HT1080 (cell line): ENCODE data around the gene RIT2. TPM values are rescaled to one million over a fixed set of nuclear protein-coding genes. Genes with fewer than 3 reads are reported as not detected.
"Not testable (repeated sequence)": the region's sequence is repeated elsewhere in the genome, so short reads cannot be mapped to it uniquely, and the experiment has no call there.

Experiments used
- DNase-seq: peaks from one replicate; pipeline ENCODE4 v3.0.0-alpha.2; 2015; ENCODE audit warnings: low read depth
- total RNA-seq: library from RNA; depleted of rRNA; stranded (reverse); fragments of >200 nt; shearing (Covaris generic); gene quantifications from 2 replicates; pipeline ENCODE4 v1.2.3, GENCODE V29; 2014

RIT2 gene
- total RNA-seq, 1 experiment from 2014 or later = not detected

DNA sequence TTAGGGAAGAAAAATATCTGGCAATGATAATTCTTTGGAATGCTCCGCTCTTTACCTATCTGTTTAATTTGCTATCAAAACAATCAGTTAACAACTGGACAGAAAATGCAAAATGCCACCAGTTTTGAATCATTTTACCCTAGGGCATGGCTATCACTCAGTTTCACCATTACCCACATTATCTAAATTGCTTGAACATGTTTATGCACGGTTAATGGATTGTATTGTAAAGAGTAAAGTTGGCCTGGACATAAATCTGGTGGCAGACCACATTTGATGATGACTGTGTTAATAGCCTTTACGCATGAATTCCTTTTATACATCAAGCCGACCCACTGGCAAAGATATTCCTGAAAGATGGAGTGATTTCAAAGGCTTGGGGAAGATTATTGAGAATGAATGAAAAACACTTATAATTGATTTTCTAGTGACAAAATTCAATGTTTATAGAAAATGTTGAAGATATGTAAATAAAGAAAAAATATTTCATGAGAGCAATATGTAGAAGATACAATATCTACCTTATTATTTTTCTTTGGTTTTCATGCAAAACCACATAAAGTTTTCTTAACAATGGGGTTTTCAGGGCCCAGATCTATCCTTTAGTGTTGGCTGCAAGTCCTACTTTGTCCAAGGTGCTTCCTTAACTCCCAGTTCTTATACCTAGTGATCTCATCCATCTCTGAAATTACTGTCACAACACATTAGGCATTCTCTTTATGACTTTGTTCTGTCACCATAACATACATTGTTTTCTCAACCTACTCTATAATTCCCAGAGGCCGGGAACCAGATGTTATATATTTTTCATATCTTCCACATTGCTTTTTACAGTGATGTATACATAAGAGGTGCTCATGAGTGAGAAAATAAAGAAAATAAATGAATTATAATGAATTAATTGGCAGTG is 265.1 kb downstream of the RIT2 start:
- DNase-seq = no peak

- DNase-seq = no peak
These were observed 276.1 kb downstream of the RIT2 start for GRCh38 chr18:42839408-42839807.

DNA sequence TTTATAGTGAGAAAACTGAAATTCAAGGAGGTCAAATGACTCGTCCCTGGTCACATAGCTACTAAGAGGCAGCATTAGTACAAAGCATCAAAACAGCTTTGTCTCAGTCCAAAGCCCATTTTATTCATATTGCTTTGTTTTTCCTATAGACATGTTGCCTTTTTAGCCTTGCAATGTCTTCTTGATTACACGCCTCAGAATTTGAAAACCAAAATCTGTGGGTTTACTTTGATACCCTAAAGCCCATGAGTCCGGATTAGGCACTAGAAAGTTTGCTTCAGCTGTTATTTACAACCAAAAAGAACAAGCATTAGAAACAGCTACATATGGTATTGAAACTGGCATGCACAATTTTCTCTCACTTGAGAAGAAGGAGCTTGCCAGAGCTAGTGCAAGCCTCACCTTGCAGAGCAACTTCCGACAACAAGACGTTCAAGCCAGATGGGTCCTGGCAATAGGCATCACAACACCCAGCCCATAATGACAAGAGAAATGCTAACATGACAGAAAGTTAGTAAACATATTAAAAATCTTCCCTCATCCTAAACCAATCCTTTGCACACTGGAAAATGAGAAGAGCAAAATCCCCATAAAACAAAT is 276.8 kb downstream of the RIT2 start:
- no peak for DNase-seq

DNA sequence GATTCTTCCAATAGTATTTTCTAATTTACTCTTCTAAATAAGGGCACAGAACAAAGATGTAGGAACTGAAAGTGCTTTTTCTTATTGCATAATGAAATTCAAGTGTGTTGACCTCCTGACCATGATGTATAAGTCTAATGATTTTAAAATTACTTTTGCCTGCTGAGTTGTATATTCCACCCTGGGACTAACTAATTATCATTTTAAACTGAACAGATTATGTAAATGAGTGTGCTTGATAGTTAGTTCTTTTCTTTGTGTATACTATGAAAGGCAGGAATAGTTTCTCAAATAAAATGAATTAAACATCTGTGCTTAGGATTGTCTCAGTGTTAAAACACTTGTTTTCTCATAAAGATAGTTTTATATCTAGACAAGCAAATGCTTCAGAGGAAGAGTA is 284.5 kb downstream of the RIT2 start:
- DNase-seq = no peak

DNA sequence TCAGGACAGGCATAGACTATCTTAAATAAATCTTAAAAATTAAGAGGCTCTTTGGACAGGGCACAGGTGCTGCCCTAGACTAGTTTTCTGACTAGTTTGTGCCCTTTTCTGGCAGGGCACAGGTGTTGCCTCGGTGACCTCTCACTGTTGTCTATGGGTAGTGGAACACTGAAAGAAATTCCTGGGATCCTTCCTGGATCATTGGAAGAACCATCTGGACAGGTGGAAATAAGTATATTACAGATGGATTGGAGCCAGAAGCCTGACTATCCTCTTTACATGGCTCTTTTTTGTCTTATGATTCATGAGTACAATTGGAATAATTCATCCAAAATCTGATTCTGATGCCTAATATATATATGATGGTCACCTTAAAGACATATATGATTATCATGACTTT is 286.6 kb downstream of the RIT2 start:
- no peak for DNase-seq

- no peak for DNase-seq
These were observed 291.3 kb downstream of the RIT2 start for GRCh38 chr18:42824178-42824577.

GRCh38 chr18:42822711-42823110 is 292.8 kb downstream of the RIT2 start:
- DNase-seq = no peak

DNA sequence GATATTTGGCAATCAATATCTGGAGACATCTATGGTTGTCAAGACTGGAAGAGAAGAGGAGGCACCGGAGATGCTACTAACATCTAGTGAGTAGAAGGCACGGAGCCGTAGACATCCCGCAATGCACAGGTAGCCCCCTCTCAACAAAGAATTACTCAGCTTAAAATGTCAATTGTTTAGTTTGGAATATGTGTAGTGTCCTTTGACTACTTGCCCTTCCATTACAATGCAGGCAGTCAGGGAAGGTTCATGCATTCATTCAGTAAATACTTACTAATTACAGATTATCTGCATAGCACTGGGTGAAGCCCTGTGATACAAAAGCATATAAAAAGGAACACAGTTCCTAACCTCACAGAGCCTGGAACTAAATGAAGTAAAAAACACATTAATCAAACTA is 294.0 kb downstream of the RIT2 start:
- no peak for DNase-seq

DNA sequence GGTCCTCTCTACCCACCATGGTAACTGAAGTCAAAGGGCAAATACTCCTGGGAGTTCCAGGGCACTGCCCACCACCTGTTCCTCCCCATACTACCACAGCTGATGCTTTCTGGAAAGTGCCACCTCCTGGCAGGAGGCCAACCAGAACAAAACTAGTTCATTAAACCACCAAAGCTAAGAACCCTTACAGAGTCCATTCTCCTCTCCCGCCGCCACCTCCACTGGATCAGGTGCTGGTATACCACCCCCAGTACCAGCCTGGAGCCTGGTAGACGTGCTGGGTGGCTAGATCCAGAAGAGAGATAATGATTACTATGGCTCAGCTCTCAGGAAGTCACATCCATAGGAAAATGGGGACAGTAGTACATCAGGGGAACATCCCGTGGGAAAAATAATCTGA is 300.9 kb downstream of the RIT2 start:
- DNase-seq = no peak

- no peak for DNase-seq
These were observed 301.3 kb downstream of the RIT2 start for GRCh38 chr18:42814184-42814583.

DNA sequence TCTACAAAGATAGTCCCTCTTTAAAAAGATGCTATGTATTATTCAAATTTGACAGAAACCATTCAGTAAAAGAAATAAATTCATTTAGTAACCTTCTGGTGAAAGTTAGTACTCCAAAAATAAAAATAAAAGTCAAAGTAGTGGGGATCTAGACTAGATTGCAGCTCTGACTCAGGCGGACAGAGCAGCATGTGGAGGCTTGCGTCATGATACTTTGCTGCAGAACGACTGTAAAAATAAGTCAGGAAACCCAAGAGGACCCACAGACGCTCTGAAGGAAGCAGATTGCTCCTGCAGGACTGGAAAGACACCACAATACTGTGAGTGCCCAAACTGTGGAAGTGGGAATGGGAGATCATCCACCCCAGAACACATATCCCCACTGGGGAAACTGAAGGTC is 301.9 kb downstream of the RIT2 start:
- no peak for DNase-seq

DNA sequence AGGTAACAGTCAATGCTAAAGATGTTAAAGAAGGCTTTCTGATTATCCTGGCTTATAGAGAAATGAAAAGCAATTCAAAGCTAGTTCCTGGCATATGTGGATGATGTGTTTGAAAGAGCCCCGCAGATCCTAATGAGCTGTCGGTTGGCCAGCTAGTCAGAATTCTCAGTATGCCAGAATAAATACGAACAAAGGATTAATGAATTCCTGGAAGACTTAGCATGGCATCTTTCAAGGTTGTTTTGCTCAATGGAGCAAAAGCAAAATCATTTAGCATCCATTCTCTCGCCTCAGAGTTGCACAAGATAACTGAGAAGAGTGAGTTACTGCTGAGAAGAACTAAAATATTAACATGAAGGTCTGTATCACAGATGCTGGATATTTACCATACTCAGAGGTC is 307.6 kb downstream of the RIT2 start:
- no peak for DNase-seq

DNA sequence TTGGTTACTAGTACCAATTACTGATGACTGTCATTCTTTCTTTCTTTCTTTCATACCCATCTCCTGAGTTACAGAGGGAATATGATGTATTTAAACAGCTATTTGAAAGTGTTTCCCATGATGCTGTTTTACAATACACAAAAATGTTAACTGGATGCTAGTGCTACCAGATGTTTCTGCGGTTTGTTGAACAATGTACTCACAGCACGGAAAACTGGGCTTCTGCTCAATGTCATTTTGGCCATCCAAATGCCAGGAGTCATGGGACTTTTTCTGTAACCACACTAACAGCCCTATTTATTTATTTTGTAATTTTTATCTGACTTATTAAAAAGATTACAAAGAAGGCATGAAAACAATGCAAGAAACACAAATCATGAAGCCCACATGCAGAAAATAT is 313.8 kb downstream of the RIT2 start:
- no peak for DNase-seq

DNA sequence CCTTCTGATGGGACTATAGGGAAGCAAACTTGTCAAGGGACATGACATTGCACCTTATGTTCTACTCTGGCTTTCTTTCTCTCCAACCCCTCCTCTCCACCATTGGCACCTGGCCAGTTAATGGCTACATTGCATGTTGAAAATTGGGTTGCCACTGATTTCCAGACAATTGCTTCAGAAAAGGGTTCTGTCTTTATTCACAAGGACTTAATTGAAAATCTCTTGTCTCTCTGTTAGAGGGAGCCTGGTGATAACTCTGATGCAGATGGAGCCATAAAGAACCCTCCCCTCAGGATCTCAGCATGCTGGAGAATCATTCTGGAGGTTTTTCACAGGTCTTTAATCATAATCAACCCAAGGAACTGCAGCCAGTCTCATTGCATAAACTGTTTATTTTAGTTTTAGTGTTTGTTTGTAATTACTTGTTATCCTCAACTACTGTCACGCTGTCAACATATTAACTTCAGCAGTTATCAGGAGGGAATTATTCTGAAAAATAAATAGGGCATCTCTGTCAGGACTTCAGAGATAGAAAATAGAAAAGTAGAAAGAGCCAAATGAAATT is 316.8 kb downstream of the RIT2 start:
- DNase-seq = no peak

DNA sequence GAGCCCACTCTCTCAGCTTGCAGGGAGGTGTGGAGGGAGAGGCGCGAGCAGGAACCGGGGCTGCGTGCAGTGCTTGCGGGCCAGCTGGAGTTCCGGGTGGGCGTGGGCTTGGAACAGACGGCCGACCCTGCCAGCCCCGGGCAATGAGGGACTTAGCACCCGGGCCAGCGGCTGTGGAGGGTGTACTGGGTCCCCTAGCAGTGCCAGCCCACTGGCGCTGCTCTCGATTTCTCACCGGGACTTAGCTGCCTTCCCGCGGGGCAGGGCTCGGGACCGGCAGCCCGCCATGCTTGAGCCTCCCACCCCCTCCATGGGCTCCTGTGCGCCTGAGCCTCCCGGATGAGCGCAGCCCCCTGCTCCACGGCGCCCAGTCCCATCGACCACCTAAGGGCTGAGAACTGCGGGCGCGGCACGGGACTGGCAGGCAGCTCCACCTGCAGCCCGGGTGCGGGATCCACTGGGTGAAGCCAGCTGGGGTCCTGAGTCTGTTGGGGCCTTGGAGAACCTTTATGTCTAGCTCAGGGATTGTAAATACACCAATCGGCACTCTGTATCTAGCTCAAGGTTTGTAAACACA is 320.2 kb downstream of the RIT2 start:
- not testable (repeated sequence) for DNase-seq

DNA sequence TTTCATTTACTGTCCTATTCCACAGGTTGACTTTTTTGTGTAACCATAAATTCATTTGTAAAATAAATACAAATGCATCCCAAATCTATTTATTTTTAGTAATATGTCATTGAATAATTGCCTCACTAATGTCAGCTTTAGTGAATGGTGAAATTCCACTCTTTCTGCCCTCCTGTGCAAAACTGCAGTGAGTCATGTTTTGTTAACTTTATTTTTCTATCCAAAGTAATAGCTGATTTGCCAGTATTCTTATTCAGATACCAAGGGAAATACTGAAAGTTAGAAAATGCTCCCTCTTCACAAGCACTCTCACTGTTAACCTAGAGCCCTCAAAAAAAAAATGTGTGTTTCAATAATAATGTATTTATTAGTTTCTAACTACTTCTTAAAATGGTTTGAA is 322.8 kb downstream of the RIT2 start:
- DNase-seq = no peak

DNA sequence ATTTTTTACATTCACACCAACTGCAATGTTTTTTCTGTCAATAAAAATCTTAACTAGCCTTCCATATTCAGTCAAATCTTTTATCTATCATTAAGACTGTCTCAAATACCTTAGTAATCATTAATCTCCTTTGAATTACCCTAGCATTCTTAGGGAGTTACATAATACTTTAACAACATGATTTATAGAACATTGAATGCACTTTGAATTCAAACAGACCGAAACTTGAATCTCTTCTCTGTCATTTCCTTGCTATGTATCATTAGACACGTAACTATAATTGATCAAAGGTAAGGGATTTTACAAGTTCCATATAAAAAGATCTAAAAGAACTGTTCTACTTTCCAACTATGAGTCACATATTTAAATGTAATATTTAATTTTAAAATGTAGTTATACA is 330.9 kb downstream of the RIT2 start:
- no peak for DNase-seq

DNA sequence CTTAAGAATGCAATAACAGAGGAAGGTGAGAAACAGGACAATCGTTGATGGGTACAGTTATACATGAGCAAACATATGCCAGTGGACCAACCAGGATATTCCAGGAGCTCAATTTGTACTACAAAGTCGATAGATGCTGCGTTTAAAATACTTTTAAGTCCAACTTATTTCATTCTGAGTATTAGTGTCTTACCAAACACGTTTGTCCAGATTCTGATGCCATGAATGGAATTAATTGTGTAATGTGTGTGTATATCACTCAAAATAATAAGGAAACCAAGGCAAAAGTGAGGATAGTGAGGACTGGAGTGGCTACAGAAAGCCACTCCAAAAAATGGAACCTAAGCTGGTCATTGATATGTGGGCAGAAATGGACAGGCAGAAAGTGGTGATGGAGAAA is 332.6 kb downstream of the RIT2 start:
- DNase-seq = no peak

DNA sequence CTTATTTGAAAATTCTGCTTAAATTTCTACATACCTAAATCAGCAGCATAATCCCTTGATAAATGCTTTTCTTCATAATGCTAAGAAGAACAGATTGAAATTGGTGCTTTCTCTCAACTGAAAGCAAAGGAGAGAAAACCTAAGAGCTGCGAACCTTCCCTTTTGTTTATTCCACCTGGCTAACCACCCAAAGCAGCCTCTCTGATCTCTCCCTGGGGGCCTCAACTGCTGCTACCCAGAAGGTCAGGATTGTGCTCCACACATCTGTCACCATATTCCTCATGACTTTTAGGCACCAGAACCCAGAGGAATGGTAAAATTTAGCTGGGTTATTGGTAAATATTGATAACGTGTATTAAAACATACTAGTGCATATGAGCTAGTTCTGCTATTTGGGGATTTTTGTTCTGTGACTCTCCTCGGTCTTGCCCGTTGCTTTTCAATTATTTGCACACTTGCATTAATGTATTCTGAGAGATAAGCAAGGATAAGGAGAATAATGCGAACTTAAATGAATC is 334.1 kb downstream of the RIT2 start:
- no peak for DNase-seq

- DNase-seq = no peak
These were observed 335.3 kb downstream of the RIT2 start for GRCh38 chr18:42780171-42780570.

GRCh38 chr18:42778445-42779042 is 336.9 kb downstream of the RIT2 start:
- no peak for DNase-seq

DNA sequence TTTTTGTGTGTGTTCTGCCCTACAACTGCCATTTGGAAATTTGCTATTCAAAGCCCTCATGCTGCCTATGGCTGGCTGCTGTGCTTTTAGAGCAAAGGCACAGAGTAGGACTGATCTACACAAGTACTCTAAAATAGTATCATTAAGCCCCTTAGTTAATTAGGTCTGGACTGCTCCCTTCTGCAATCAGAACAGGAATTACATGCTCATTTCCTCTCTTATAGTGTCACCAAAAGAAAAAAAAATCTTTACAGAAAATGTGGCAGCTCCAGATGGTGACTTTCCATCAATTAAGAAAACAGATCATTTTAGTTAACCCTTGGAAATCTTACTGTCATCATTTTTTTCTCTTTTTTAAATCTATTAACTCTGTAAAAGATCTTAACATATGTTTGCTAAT is 337.5 kb downstream of the RIT2 start:
- no peak for DNase-seq
